Epidermal melanocyte (primary cell): ENCODE measurements around the gene TESPA1.
"Not testable (repeated sequence)": the region's sequence is repeated elsewhere in the genome, so short reads cannot be mapped to it uniquely, and the experiment has no call there.

ENCODE experiments used
- DNase-seq: peaks from one replicate; pipeline ENCODE4 v3.0.0; 2011; ENCODE audit warnings: low spot score; ENCODE audit not compliant: insufficient read length

TESPA1 gene

GRCh38 chr12:54948171-54948570, 36.4 kb downstream of the TESPA1 start:
- DNase-seq = no peak

DNA sequence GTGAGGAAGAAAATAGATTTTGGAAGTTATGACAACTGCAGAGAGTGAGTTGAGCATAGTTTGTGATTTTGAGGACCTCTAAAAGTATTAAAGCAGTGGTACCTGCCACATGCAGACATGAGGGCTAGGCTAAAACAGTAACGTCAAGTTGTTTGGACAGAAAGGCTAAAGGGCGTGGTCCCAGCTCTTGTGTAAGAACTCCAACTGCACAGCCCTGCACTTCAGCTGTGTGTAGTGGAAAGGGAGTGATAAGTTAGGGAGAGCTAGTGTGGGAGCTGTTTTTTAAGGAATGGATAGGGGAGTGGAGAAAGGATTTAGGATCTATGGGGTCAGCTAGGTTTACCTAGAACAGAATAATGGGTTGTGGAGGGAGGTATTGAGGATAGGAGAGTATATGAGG, 39.5 kb downstream of the TESPA1 start:
- DNase-seq = no peak

GRCh38 chr12:54943292-54943691, 41.3 kb downstream of the TESPA1 start:
- DNase-seq = not testable (repeated sequence)

GRCh38 chr12:54941659-54942058, 42.9 kb downstream of the TESPA1 start:
- no peak for DNase-seq

DNA sequence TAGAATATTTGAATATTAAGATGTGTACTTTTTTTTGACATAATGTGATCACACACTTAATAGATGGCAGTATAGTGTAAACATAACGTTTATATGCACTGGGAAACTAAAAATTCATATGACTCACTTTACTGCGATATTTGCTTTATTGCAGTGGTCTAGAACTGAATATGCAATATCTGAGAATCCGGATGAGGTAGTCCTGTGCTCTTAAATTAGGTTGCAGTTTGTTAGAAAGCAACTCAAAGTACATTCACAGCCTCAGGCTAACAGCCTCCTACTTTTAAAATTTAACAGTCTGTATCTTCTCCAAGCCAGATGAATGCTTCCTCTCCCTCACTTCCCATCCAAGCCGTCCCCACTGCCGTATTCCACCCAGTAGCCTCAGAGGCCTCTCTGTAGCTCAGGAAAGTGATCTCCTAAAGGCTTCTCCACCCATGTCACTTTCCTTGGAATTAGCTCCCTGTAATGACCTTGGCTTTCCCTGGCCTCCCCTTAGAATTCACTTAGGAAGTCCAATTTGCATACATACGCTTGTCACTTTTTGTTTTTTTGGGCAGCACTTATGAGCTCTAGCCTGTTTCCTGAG, 43.7 kb downstream of the TESPA1 start:
- DNase-seq = no peak

- DNase-seq = no peak
Measured at GRCh38 chr12:54937929-54938328, 46.6 kb downstream of the TESPA1 start.

- DNase-seq = no peak
Measured at GRCh38 chr12:54937376-54937775, 47.2 kb downstream of the TESPA1 start.

- DNase-seq = no peak
Measured at GRCh38 chr12:54936736-54937135, 47.8 kb downstream of the TESPA1 start.

GRCh38 chr12:54935235-54935951, 49.2 kb downstream of the TESPA1 start:
- no peak for DNase-seq

GRCh38 chr12:54934419-54934818, 50.1 kb downstream of the TESPA1 start:
- no peak for DNase-seq

- DNase-seq = no peak
Measured at GRCh38 chr12:54933376-54933775, 51.2 kb downstream of the TESPA1 start.

DNA sequence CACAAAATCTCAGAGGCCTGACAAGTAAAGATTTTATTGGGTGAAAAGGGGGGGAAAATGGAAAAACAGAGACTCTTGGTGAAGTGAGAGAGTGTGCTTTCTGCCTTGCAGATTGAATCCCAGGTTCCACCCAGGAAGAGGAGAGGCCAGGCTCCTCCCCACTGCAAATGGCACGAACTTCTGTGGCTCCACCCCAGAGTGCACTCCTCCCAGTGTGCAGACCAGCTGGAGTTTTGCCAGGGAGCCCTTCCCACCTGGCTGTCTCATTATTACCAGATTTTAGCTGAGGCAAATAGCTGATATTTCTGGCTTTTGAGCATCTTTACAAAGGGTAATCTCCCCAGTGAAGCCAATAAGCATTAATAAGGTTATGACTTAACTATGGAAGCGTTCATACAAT, 51.9 kb downstream of the TESPA1 start:
- DNase-seq = no peak

GRCh38 chr12:54932038-54932437, 52.5 kb downstream of the TESPA1 start:
- DNase-seq = no peak

DNA sequence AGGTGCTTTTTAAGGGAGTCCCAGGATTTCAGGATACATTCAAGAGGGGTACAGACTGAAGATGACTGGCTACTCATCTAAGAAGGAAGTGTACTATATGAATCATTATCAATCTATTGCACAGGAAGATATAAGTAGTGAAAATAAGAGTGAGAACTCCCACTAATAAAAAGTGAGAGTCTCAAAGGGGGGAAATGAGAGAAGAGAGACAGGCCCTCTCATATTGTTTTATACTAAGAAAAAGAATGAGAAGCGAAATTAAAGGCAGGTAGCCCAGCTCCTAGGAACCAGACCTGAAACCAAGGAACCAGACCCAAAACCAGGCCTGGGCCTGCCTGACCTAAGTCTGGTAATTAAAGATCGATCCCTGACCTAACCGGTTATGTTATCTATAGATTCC, 54.6 kb downstream of the TESPA1 start:
- DNase-seq = no peak

GRCh38 chr12:54926246-54926645, 58.3 kb downstream of the TESPA1 start:
- DNase-seq = no peak

GRCh38 chr12:54924972-54925707, 59.4 kb downstream of the TESPA1 start:
- no peak for DNase-seq

DNA sequence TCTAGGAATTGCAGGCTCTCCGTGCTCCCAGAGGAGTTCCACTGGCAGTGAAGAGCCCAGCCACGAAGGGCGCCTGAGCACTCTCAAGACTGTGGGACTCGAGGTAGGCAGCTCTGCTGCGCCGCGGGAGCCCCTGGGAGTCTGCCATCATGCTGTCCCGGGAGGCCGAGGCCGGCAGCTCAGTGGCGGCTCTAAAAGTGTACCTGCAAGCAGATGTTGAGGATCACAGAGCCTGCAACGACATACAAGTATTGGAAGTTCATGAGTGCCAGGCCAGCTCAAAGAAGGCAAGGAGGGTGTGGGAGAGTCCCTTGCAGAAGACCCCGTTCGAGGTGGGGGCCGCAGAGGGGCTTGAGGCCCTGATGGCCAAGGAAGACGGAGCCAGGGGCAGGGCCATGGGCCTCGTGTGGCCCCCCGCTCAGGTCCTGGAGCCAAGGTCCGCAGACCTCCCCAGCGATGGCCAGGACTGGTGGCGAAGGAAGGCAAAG, 67.5 kb downstream of the TESPA1 start:
- no peak for DNase-seq
